ENCODE results near the gene CDS1.

DNA sequence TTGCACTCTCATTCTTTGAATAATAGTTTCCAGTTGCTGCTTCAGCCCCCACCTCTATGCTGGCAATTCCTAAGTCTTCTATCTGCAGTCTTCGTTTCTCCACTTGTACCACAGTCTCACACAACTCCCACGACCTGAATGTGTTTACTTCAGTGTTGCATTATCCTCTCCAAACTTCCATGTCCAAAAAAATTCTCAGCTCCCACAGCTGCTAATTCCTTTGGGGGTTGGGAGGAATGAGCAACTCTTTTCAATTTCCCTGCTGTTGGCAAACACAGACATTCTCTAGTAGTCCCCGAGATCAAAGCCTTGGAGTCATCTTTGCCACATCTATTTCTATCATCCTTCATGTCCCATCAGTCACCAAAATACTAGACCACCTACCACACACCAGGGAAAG, 14.4 kb upstream of the CDS1 start:
- no peak for TF ChIP-seq POLR2AphosphoS5 (IDR thresholded peaks at IDR 0.05; ENCODE audit: low read depth, low read length)
- no peak for TF ChIP-seq POLR2A (IDR thresholded peaks at IDR 0.05; ENCODE audit: low read depth, low read length)
- no peak for TF ChIP-seq POU2F2 (IDR thresholded peaks at IDR 0.05; ENCODE audit: low read depth, low read length)
